ENCODE data around the gene SHH. TPM values are rescaled to one million over a fixed set of nuclear protein-coding genes. Genes with fewer than 3 reads are reported as not detected.
"Not testable (repeated sequence)": the region's sequence is repeated elsewhere in the genome, so short reads cannot be mapped to it uniquely, and the experiment has no call there.

SHH gene
- polyA plus RNA-seq, 1 donor: 7.5 TPM

- peaks cover 16% of the 10 kb centered on the region for H3K4me1 ChIP-seq (ENCODE audit: control insufficient read depth, insufficient read depth, low read length)
- no CpG with 5 or more reads among the region's 20 CpGs for WGBS (ENCODE audit: insufficient coverage, low lambda C conversion rate)
- H3K4me3 ChIP-seq (ENCODE audit: low read length): peak overlapping the region; percentile 3
- H3K27ac ChIP-seq (ENCODE audit: low read length): peak overlapping the region; percentile 20
- H3K9me3 ChIP-seq (ENCODE audit: control insufficient read depth, low read depth, low read length): peaks cover 6% of the 10 kb centered on the region
- H3K27me3 ChIP-seq (ENCODE audit: control insufficient read depth, insufficient read depth, low read length): no peaks in the 10 kb centered on the region
- H3K36me3 ChIP-seq (ENCODE audit: control insufficient read depth, insufficient read depth, low read length): no peaks in the 10 kb centered on the region
- no peak for DNase-seq
These were observed 31.3 kb upstream of the SHH start for GRCh38 chr7:155843426-155844018.

DNA sequence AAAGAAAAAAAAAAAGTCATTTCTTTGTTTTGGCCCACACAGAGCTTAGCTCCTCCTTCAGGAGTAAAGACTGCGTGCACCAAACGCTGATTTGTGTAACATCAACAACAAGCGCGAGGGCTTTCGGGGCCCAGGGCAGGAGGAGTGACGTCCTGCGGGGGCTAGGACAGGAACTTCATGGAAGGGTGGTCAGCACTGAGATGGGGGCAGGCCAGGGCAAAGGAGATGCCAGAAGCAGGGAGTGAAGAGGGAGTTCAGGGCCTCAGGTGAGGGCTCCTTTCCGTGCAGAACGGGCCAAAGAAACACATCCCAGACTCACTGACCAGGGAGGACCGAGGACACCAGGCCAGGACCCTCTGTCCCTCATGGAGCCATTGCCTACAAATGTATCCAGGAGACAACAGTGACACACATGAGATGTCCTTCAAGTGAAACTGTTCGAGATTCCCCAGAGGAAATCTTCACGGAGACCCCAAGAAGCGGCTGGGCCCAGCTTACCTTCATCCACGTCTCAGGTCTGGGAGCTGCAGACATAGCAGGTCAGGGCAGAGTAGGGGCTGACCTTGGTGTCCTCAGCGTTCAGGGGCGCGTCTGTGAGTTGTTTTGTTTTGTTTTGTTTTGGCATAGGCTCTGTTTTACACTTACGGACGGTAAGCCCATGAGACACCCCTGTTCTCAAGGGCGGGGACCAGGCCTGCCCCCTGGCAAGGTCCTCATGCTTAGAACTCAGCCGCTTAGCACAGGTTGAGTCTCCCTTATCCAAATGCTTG is 30.4 kb upstream of the SHH start:
- no peak overlapping the region for H3K4me3 ChIP-seq (ENCODE audit: low read length)
- DNase-seq: no peak
- 100% methylated on average over 2 of the region's 21 CpGs for WGBS (ENCODE audit: insufficient coverage, low lambda C conversion rate)
- H3K4me1 ChIP-seq (ENCODE audit: control insufficient read depth, insufficient read depth, low read length): peaks cover 16% of the 10 kb centered on the region
- H3K9me3 ChIP-seq (ENCODE audit: control insufficient read depth, low read depth, low read length): peaks cover 6% of the 10 kb centered on the region
- H3K36me3 ChIP-seq (ENCODE audit: control insufficient read depth, insufficient read depth, low read length): no peaks in the 10 kb centered on the region
- no peak overlapping the region for H3K27ac ChIP-seq (ENCODE audit: low read length)
- no peaks in the 10 kb centered on the region for H3K27me3 ChIP-seq (ENCODE audit: control insufficient read depth, insufficient read depth, low read length)

DNA sequence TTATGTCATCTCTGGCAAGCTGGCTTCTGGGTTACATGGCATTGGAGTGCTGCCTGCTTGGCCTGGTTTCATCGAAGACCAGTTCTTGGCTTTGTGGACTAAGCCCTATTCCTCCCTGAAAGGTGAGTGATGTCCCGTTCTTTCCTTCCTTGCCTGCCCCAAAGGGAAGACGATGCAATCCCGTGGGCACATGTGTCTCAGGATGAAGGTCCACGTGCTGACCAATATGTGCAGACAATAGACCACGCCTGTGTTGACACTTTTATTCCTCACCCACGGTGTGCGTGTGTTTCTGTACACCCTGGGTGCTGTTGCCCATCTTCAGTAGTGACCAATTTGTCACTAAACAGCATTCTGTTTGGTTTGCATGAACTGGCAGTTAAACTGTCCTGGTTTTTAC is 28.6 kb upstream of the SHH start:
- DNase-seq: no peak
- WGBS (ENCODE audit: insufficient coverage, low lambda C conversion rate): no CpG with 5 or more reads among the region's 8 CpGs
- H3K27ac ChIP-seq (ENCODE audit: low read length): no peak overlapping the region
- H3K27me3 ChIP-seq (ENCODE audit: control insufficient read depth, insufficient read depth, low read length): no peaks in the 10 kb centered on the region
- no peak overlapping the region for H3K4me3 ChIP-seq (ENCODE audit: low read length)
- peaks cover 16% of the 10 kb centered on the region for H3K4me1 ChIP-seq (ENCODE audit: control insufficient read depth, insufficient read depth, low read length)
- H3K9me3 ChIP-seq (ENCODE audit: control insufficient read depth, low read depth, low read length): peaks cover 6% of the 10 kb centered on the region
- no peaks in the 10 kb centered on the region for H3K36me3 ChIP-seq (ENCODE audit: control insufficient read depth, insufficient read depth, low read length)

- WGBS (ENCODE audit: insufficient coverage, low lambda C conversion rate): 90% methylated on average over 2 of the region's 21 CpGs
- Histone ChIP-seq H3K27me3 (ENCODE audit: control insufficient read depth, insufficient read depth, low read length) (no peaks in the 10 kb centered on the region), H3K36me3 (ENCODE audit: control insufficient read depth, insufficient read depth, low read length) (no peaks in the 10 kb centered on the region), H3K4me3 (ENCODE audit: low read length) (no peak overlapping the region), H3K4me1 (ENCODE audit: control insufficient read depth, insufficient read depth, low read length) (peaks cover 16% of the 10 kb centered on the region), H3K9me3 (ENCODE audit: control insufficient read depth, low read depth, low read length) (peaks cover 6% of the 10 kb centered on the region), H3K27ac (ENCODE audit: low read length) (no peak overlapping the region)
- DNase-seq: no peak
These were observed 28.1 kb upstream of the SHH start for GRCh38 chr7:155840262-155840885.

DNA sequence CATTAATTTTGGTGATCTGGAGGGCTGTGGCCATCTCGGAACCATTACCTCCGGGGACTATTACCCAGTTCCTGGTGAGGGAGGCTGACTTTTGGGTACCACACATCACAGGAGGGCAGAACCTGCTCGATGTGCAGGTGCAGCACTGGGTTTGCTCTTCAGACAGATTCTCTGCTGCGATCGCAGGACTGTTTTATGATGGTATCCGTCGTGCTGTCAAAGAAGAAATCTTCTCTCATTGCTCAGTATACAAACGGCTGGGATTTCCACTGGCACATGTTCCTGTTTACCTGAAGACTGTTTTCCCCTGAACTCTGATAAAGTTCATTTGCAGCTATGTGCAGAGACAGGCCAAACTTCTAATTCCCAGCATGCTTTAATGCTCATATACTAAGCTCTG is 27.2 kb upstream of the SHH start:
- DNase-seq: no peak
- Histone ChIP-seq H3K4me1 (ENCODE audit: control insufficient read depth, insufficient read depth, low read length) (peaks cover 11% of the 10 kb centered on the region), H3K9me3 (ENCODE audit: control insufficient read depth, low read depth, low read length) (peaks cover 4% of the 10 kb centered on the region), H3K27me3 (ENCODE audit: control insufficient read depth, insufficient read depth, low read length) (no peaks in the 10 kb centered on the region), H3K36me3 (ENCODE audit: control insufficient read depth, insufficient read depth, low read length) (no peaks in the 10 kb centered on the region), H3K27ac (ENCODE audit: low read length) (no peak overlapping the region), H3K4me3 (ENCODE audit: low read length) (no peak overlapping the region)
- WGBS (ENCODE audit: insufficient coverage, low lambda C conversion rate): no CpG with 5 or more reads among the region's 8 CpGs

- H3K36me3 ChIP-seq (ENCODE audit: control insufficient read depth, insufficient read depth, low read length); DNase-seq; H3K27ac ChIP-seq (ENCODE audit: low read length); H3K9me3 ChIP-seq (ENCODE audit: control insufficient read depth, low read depth, low read length); H3K4me1 ChIP-seq (ENCODE audit: control insufficient read depth, insufficient read depth, low read length); H3K4me3 ChIP-seq (ENCODE audit: low read length); H3K27me3 ChIP-seq (ENCODE audit: control insufficient read depth, insufficient read depth, low read length): not testable (repeated sequence)
- WGBS (ENCODE audit: insufficient coverage, low lambda C conversion rate): no CpG with 5 or more reads among the region's 12 CpGs
These were observed 26.0 kb upstream of the SHH start for GRCh38 chr7:155838312-155838711.

GRCh38 chr7:155837126-155837479 is 24.8 kb upstream of the SHH start:
- no peaks in the 10 kb centered on the region for H3K4me1 ChIP-seq (ENCODE audit: control insufficient read depth, insufficient read depth, low read length)
- WGBS (ENCODE audit: insufficient coverage, low lambda C conversion rate): no CpG with 5 or more reads among the region's 3 CpGs
- no peaks in the 10 kb centered on the region for H3K9me3 ChIP-seq (ENCODE audit: control insufficient read depth, low read depth, low read length)
- no peak overlapping the region for H3K27ac ChIP-seq (ENCODE audit: low read length)
- H3K36me3 ChIP-seq (ENCODE audit: control insufficient read depth, insufficient read depth, low read length): no peaks in the 10 kb centered on the region
- no peaks in the 10 kb centered on the region for H3K27me3 ChIP-seq (ENCODE audit: control insufficient read depth, insufficient read depth, low read length)
- no peak overlapping the region for H3K4me3 ChIP-seq (ENCODE audit: low read length)
- DNase-seq: no peak

DNA sequence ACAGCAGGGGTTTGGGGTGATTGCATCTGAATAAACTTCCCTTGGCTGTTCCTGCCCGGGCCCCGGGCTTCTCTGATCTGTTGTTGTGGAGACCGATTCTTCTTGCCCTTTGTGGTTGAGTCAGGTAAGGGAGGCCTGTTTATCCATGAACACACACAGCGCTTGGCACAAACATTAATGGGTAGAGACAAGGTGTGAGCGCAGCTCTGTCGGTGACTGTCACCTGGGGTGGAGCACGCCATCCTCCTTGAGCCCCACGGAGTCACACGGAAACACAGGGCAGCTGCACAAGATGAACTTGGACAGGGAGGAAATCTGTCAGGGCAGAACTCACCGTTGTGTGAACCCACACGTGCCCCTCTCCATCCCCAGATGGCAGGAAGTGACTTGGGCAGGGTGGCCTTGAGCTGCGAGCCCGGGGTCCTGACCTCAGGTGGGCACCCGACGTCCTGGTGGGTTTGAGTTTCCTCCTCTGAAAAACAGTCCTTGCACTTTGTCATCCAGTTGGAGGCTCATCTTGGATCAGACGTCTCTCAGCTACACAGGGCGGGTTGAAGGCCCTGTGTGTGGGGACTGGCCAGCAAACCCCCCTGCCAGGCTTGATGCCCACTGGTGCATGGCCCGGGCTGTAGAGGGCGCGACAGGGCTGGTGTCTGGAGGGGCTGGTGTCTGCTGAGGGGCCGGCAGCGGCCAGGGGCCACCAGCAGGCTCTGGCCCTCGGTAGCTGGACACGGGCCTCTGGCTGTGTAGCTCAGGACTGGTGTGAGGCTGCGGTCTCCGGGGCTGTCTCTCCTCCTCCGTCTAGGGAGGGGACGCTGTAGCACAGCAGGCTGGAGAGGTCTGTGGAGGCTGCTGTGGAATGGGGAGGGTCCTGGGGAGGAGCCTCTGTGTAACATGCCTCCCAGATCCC is 24.2 kb upstream of the SHH start:
- DNase-seq: no peak
- Histone ChIP-seq H3K27me3 (ENCODE audit: control insufficient read depth, insufficient read depth, low read length) (no peaks in the 10 kb centered on the region), H3K9me3 (ENCODE audit: control insufficient read depth, low read depth, low read length) (no peaks in the 10 kb centered on the region), H3K4me1 (ENCODE audit: control insufficient read depth, insufficient read depth, low read length) (no peaks in the 10 kb centered on the region), H3K4me3 (ENCODE audit: low read length) (no peak overlapping the region), H3K27ac (ENCODE audit: low read length) (no peak overlapping the region), H3K36me3 (ENCODE audit: control insufficient read depth, insufficient read depth, low read length) (no peaks in the 10 kb centered on the region)
- no CpG with 5 or more reads among the region's 28 CpGs for WGBS (ENCODE audit: insufficient coverage, low lambda C conversion rate)

DNA sequence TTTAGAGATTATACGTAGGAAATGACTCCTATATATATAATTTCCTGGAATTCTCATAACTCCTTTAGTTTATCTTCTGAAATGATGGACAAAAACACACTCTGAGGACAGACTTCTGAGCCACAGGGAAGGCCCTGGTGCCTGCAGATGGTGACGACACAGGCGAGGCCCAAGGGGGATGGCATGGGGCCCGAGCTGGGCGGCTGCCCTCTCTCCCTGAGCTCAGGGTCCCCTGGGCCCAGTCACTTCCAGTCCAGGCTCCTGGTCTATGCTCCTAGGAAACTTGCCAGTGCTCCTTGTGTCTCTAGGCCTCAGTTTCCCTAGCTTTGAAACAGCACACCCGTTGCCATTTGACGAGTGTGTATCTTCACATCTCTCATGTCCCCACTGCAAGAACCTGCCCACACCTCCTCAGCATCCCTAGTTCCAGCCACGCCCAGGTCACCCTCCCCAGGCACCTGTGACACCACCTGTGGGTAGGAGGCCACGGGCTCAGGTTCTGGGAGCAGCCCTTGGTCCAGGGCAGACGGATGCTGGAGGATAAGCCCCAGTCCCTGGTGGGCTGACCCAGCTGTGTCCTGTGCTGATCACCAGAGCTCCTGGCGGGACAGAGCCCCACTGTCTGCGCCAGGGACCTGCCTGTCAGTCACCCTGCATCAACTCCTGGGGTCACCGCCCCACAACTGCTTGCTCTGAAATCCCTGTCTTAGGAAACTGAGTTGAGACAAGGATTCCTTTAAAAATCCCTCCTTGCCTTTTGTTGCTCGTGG is 23.4 kb upstream of the SHH start:
- Histone ChIP-seq H3K36me3 (ENCODE audit: control insufficient read depth, insufficient read depth, low read length) (no peaks in the 10 kb centered on the region), H3K27ac (ENCODE audit: low read length) (no peak overlapping the region), H3K27me3 (ENCODE audit: control insufficient read depth, insufficient read depth, low read length) (no peaks in the 10 kb centered on the region), H3K4me1 (ENCODE audit: control insufficient read depth, insufficient read depth, low read length) (no peaks in the 10 kb centered on the region), H3K4me3 (ENCODE audit: low read length) (no peak overlapping the region), H3K9me3 (ENCODE audit: control insufficient read depth, low read depth, low read length) (no peaks in the 10 kb centered on the region)
- 57% methylated on average over 1 of the region's 14 CpGs for WGBS (ENCODE audit: insufficient coverage, low lambda C conversion rate)
- no peak for DNase-seq
